Osteoblast (primary cell): ENCODE data around the gene TPMT. TPM values are rescaled to one million over a fixed set of nuclear protein-coding genes. Genes with fewer than 3 reads are reported as not detected.

Experiments used
- DNase-seq: peaks from one replicate; pipeline ENCODE4 v3.0.0; 2011; ENCODE audit warnings: low spot score, mixed read lengths; ENCODE audit not compliant: insufficient read length; ENCODE audit errors: missing footprints
- H2AFZ ChIP-seq: 2 replicates; pipeline ENCODE4 v1.6.0; 2011; ENCODE audit warnings: mild to moderate bottlenecking, low read length
- H3K27ac ChIP-seq: 2 replicates; pipeline ENCODE4 v1.5.1; 2011; ENCODE audit warnings: mild to moderate bottlenecking, low read depth, low read length, moderate library complexity
- H3K27me3 ChIP-seq: 2 replicates; pipeline ENCODE4 v1.6.0; 2012; ENCODE audit warnings: mild to moderate bottlenecking, control low read depth, inconsistent platforms, low read length, moderate library complexity; ENCODE audit not compliant: insufficient read depth
- H3K36me3 ChIP-seq: 2 replicates; pipeline ENCODE4 v1.5.1; 2011; ENCODE audit warnings: mild to moderate bottlenecking, low read length, control low read depth, moderate library complexity; ENCODE audit not compliant: insufficient read depth
- H3K4me1 ChIP-seq: 2 replicates; pipeline ENCODE4 v1.5.1; 2011; ENCODE audit warnings: mild to moderate bottlenecking, low read length, control low read depth, moderate library complexity; ENCODE audit not compliant: insufficient read depth
- H3K4me2 ChIP-seq: 2 replicates; pipeline ENCODE4 v1.6.0; 2011; ENCODE audit warnings: mild to moderate bottlenecking, low read length; ENCODE audit not compliant: insufficient read depth
- H3K4me3 ChIP-seq: fragments of 200-600 bp; sonication (generic); 3 replicates; pipeline ENCODE4 v1.5.1; 2012; ENCODE audit warnings: mild to moderate bottlenecking, low read length, inconsistent platforms; ENCODE audit not compliant: insufficient read depth
- H3K79me2 ChIP-seq: 2 replicates; pipeline ENCODE4 v1.6.0; 2012; ENCODE audit warnings: mild to moderate bottlenecking, low read length, control low read depth, inconsistent platforms; ENCODE audit not compliant: insufficient read depth
- H3K9me3 ChIP-seq: 2 replicates; pipeline ENCODE4 v1.5.1; 2011; ENCODE audit warnings: low read depth, low read length, control low read depth
- H4K20me1 ChIP-seq: 2 replicates; pipeline ENCODE4 v1.6.0; 2012; ENCODE audit warnings: mild to moderate bottlenecking, low read length, control low read depth; ENCODE audit not compliant: insufficient read depth
- CTCF ChIP-seq: IDR thresholded peaks from 2 replicates; pipeline ENCODE4 v1.5.1; 2011; ENCODE audit warnings: mild to moderate bottlenecking, low read depth, low read length, moderate library complexity; ENCODE audit errors: extremely low read depth
- total RNA-seq: library from RNA; depleted of rRNA; stranded (reverse); fragments of >200 nt; gene quantifications from 2 replicates; pipeline ENCODE4 v1.2.3, GENCODE V29; 2012

The TPMT gene
- total RNA-seq, 1 donor = 11.9 TPM

- Histone ChIP-seq H2AFZ (no peak overlapping the region), H3K36me3 (no peaks in the 10 kb centered on the region), H4K20me1 (no peaks in the 10 kb centered on the region), H3K4me2 (no peak overlapping the region), H3K4me1 (peaks cover 8% of the 10 kb centered on the region), H3K27me3 (no peaks in the 10 kb centered on the region), H3K27ac (no peak overlapping the region), H3K79me2 (no peaks in the 10 kb centered on the region), H3K9me3 (no peaks in the 10 kb centered on the region), H3K4me3 (no peak overlapping the region)
- no peak for TF ChIP-seq CTCF
- no peak for DNase-seq
Observed at GRCh38 chr6:18100296-18100695, 54.6 kb downstream of the TPMT start.

DNA sequence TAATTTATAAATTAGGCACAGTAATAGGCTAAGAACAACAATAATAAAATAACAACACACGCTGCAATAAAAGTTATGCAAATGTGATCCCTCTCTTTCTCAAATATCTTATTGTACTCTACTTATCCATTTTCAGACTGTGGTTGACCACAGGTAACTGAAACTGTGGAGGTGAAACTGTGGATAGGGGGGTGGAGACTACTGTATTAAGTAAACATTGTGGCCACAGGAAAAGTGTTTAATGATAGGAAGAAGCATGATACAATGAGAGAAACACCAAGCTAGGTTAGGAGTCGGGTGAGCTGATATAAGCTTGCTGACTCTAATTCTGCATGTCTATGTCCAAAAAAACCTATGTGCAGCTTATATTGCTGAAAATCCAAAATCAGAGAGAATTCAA, 55.4 kb downstream of the TPMT start:
- Histone ChIP-seq H4K20me1 (no peaks in the 10 kb centered on the region), H3K9me3 (no peaks in the 10 kb centered on the region), H3K36me3 (no peaks in the 10 kb centered on the region), H3K4me2 (no peak overlapping the region), H3K4me1 (peaks cover 8% of the 10 kb centered on the region), H3K27ac (no peak overlapping the region), H2AFZ (no peak overlapping the region), H3K79me2 (no peaks in the 10 kb centered on the region), H3K4me3 (no peak overlapping the region), H3K27me3 (no peaks in the 10 kb centered on the region)
- DNase-seq = no peak
- TF ChIP-seq CTCF = no peak

DNA sequence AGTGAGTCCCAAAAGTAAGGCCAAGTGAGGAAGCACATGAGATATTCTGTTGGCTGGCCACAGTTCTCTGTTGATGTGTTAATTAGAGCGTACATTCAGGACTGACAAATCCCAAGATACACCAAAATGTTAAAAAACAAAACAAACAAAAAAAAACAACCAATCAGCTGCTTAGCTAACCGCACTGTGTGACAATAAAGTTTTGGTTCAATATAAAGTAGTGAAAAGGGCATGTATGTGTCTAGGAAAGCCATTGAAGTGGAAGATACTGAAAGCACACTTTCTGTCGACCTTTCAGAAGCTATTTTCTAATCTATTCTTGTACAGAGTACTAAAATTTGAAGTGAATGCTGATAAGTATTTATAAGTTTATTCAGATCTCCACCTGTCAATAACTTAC, 58.5 kb downstream of the TPMT start:
- H3K9me3 ChIP-seq = no peaks in the 10 kb centered on the region
- no peaks in the 10 kb centered on the region for H4K20me1 ChIP-seq
- no peak overlapping the region for H3K4me3 ChIP-seq
- H3K4me2 ChIP-seq = no peak overlapping the region
- H3K27ac ChIP-seq = no peak overlapping the region
- H3K36me3 ChIP-seq = no peaks in the 10 kb centered on the region
- peaks cover 5% of the 10 kb centered on the region for H3K4me1 ChIP-seq
- H3K27me3 ChIP-seq = no peaks in the 10 kb centered on the region
- DNase-seq = no peak
- H2AFZ ChIP-seq = no peak overlapping the region
- no peak for TF ChIP-seq CTCF
- H3K79me2 ChIP-seq = no peaks in the 10 kb centered on the region

DNA sequence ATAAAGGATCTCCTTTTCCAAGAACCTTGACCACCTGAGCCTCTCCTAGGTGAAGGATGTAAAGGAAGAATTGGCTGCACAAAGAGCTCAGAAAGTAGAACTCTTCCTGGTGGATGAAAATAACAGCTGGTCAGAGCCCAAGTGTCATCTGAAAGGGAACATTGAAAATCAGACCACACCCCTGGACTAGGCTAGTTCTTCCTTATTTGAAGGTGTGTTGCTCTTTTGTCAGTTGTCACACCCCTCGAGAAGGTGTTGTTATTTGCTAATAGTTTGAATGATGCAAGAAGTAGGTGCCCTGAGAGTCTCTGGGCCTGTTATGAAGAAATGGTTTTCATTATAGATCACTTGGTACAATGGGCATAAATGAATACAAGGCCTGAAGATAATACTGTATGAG, 63.5 kb downstream of the TPMT start:
- no peaks in the 10 kb centered on the region for H3K79me2 ChIP-seq
- no peaks in the 10 kb centered on the region for H3K4me1 ChIP-seq
- no peaks in the 10 kb centered on the region for H3K9me3 ChIP-seq
- no peak overlapping the region for H3K4me2 ChIP-seq
- TF ChIP-seq CTCF = no peak
- H3K4me3 ChIP-seq = no peak overlapping the region
- no peak for DNase-seq
- no peaks in the 10 kb centered on the region for H3K27me3 ChIP-seq
- no peak overlapping the region for H2AFZ ChIP-seq
- no peak overlapping the region for H3K27ac ChIP-seq
- H4K20me1 ChIP-seq = no peaks in the 10 kb centered on the region
- H3K36me3 ChIP-seq = no peaks in the 10 kb centered on the region
